Fibroblast of lung (primary cell): Measurements from ENCODE around the gene CDC6.

Source experiments
- CTCF ChIP-seq, 2 donors: IDR thresholded peaks in 1 of 2; conservative IDR thresholded peaks in 1 of 2; 1 replicate in 1 of 2; 2 replicates in 1 of 2; pipeline ENCODE4 v1.5.1; 2011 to 2012; ENCODE audit warnings: low read length in 2 of 2, control low read depth in 1 of 2, inconsistent platforms in 1 of 2, low read depth in 1 of 2, mild to moderate bottlenecking in 1 of 2
- EZH2 ChIP-seq: IDR thresholded peaks from 2 replicates; pipeline ENCODE4 v1.5.1; 2012; ENCODE audit warnings: low read length, control low read depth, mild to moderate bottlenecking; ENCODE audit errors: missing control alignments

- TF ChIP-seq CTCF (conservative IDR thresholded peaks at IDR 0.05 in 1 of 2, IDR thresholded peaks at IDR 0.05 in 1 of 2; ENCODE audit: low read depth in 1 of 2, low read length in 2 of 2) (no peak), EZH2 (no peak)
These were observed 46.2 kb downstream of the CDC6 start for GRCh38 chr17:40333781-40334448.
